DMS53 treated with DMSO at 0.1 percent for 48 hours (cell line): ENCODE results near the gene TRERF1.
A peak's percentile ranks its signal among the peaks of the same experiment; 100 is the strongest.
"Not testable (repeated sequence)": the region's sequence is repeated elsewhere in the genome, so short reads cannot be mapped to it uniquely, and the experiment has no call there.

Experiments used
- DNase-seq: peaks from one replicate; lab custom pipeline; 2025; ENCODE audit not compliant: unreplicated experiment; lab: John Stamatoyannopoulos, UW

The TRERF1 gene

DNA sequence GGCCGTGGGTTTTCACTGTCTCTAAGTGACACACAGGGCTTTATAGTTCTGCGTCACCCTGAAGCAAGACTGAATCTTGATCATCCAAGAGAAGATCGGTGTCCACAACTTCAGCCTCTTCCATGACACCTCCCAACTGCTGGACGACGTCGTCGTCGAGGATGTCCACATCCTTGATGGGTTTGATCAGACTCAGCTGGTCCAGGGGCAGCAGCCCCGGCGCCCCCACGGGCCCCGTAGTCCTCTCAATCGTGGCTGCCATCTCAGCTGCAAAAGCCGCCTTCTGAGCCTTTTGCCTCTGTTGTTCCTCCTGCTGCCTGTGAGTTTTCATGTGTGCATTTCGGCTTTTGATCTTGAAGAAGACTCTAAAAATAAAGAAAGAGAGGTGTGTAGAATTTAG, 223.4 kb downstream of the TRERF1 start:
- DNase-seq, result no peak

DNA sequence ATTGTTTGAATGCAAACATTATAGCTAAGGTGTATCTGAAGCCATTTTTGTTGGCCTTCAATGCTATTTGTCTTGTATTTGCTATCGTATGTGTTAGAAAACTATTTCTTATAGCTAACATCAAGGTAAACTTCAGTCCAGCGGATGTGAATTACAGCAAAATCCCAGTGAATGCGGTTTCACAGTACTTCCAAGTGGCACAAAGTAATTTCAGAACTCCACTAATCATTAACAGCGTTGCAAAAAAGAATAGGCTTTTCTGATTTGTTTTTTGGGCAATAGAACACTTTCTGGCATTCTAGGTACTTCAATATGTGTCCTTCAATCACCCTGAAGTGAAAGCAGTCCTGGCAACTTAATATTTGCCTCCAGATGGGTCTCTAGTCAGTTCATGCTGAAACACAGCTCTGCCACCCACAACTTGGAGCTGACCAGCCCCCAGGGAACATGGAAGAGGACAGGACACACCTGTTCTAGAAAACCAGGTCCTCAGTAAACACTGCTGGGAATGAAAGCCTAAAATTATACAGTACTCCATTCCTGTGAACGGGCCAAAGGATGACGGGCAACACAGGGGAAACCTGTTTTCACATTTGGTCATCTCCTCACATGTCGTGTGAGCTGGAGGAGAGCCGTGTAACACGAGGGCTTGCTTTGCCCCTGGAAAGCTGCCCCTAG, 224.4 kb downstream of the TRERF1 start:
- DNase-seq, result no peak

GRCh38 chr6:42226645-42227143, 225.0 kb downstream of the TRERF1 start:
- no peak for DNase-seq

GRCh38 chr6:42226161-42226611, 225.5 kb downstream of the TRERF1 start:
- DNase-seq, result no peak

DNA sequence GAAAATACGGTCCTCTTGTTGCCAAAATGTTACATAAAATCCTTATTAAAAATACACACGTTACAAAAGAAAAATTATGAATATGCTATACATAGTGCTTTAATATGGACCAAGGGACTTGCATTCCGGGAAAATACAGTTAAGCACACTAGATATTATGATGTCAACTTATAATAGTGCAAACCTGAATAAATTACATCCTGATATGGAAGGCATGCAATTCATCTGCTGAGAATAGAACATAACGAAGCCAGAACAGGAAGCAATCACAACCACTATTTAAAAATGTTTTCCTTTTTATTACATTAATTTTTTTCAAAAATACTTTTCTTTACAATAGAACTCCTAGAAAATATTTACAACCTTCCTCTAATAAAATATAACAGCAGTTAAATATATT, 226.3 kb downstream of the TRERF1 start:
- DNase-seq, result no peak

DNA sequence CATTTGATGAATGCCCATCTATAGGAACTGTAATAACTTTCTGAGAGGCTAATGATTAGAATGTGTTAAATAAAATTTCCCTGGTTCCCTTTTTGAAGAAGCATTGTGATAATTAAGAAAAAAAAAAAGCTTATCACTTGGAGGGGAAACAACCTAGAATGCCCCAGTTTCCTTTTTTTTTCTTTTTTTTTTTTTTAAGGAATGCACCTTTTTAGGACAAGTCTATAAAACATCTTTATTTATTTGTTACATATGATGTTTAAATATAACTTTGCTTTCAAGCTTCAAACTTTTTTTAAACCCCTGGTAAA, 226.7 kb downstream of the TRERF1 start:
- no peak for DNase-seq

- peak; percentile 56 for DNase-seq
Observed at GRCh38 chr6:42224222-42225028, 227.3 kb downstream of the TRERF1 start.

- DNase-seq, result no peak
Observed at GRCh38 chr6:42222448-42222847, 229.3 kb downstream of the TRERF1 start.

GRCh38 chr6:42221546-42221945, 230.2 kb downstream of the TRERF1 start:
- DNase-seq, result no peak

DNA sequence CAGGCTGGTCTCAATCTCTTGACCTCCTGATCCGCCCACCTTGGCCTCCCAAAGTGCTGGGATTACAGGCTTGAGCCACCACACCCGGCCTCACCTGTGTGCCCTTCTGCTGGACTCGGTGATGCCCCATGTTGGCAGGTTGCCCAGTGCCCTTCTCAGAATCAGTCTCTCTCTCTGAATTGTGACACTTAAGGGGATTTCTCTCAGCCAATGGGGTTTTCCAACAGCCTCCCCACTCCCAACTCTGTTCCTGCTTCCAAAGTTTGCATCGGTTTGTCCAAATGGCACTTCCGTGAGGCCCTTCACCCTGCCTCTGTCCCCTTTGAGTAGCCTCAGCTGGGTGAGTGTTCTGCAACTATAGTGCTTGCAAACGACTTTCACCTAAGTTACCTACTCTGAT, 230.9 kb downstream of the TRERF1 start:
- no peak for DNase-seq

- peak; percentile 97 for DNase-seq
Observed at GRCh38 chr6:42217519-42218367, 234.0 kb downstream of the TRERF1 start, which contains the start of gene MRPS10. MRPS10 (minus strand) TSS chr6:42217861; CDS start chr6:42217849, 12 bp downstream.

DNA sequence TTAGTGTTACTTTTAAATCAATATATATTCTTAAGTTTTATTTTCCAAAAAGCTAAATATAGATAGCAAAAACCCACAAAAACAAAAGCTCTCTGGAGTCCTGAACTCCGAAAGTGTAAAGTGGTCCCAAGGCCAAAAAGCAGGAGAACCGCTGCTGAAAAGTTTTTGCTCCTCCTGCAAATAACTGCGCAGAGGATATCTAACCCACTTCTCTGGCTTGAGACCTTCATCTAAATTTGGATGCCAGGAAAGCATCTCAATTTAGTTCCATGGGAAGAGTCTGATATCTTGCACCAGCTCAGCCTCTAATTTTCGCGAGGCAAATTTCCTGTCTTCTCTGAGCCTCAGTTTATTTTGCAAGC, 234.6 kb downstream of the TRERF1 start:
- DNase-seq, result no peak

- DNase-seq, result not testable (repeated sequence)
Observed at GRCh38 chr6:42216495-42216894, 235.2 kb downstream of the TRERF1 start.

- no peak for DNase-seq
Observed at GRCh38 chr6:42212442-42212841, 239.3 kb downstream of the TRERF1 start.

DNA sequence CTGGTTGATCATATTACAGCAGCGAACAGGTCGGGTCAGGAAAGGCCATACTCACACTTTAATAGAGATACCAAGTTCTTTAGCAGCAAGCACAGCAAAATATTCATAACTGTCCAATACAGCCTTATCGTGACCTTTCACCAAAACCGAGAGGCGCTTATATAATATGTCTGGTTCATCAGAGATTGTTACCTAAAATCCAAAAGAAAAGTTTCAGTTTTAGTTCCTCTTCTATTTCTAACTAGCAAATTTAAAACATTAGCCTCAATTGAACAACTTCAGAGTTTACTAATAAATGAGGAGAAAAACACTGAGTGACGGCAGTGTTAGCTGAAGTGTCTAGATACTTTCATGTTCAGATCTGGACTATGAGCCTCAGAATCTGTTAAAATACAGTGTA, 240.0 kb downstream of the TRERF1 start:
- peak; percentile 28 for DNase-seq

DNA sequence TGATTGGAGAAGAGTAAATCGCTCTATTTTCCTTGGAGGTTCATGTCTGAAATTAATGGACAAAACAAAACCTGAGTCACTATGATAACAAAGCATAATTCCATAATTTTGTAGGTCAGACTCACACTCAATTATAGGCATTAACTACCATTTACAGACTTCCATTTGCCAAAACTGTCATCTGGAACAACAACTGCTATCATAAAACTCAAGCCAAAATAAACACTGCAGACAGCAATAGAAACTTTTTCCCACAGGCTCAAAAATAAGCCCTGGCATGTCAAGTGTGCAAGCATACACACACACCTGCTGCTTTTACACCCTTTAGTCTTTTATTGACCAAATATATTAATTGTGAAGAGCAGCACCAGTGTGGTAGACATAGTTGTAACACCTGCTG, 241.2 kb downstream of the TRERF1 start:
- DNase-seq, result peak; percentile 80

DNA sequence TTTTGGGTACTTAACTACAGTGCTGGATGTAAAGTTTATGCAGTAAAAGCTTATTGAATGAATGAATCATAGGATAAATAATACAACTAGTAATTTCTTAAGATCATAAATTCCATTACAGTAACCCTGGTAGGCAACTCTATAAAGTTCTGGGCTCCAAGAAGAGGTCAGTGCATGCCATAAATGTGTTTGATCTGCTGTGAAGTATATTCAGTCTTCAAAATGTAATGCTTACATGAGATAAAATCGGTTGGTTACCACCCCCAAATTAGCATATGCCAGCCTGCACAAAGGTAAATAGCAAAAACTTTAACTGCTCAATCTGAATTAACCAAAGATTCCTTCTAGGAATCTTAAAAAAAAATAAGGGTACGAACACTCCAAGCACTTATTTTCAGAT, 244.2 kb downstream of the TRERF1 start:
- DNase-seq, result not testable (repeated sequence)

GRCh38 chr6:42204768-42205282, 246.9 kb downstream of the TRERF1 start:
- no peak for DNase-seq

DNA sequence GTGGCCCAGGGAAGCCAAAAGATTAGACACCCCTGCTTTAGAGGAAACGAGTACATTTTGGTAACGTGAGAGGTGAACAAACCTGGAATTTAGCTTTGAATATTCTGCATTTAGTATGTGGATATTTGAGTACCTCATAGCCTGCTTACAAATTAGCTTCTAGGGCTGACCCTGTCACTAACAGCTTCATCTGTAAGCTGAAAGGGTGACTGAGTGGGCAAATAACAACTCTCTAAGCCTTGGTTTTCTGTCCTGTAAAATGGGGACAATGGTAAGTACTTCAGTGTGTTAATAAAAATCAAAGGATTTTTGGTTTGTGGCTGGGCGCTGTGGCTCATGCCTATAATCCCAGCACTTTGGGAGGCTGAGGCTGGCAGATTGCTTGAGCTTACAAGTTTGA, 248.5 kb downstream of the TRERF1 start:
- no peak for DNase-seq

GRCh38 chr6:42202131-42202915, 249.4 kb downstream of the TRERF1 start:
- not testable (repeated sequence) for DNase-seq
